C4-2B (cell line): ENCODE results near the gene ZKSCAN8.

ENCODE experiments used
- H3K27ac ChIP-seq: fragments of 450-650 bp; 2 replicates; pipeline ENCODE4 v1.5.1; 2017
- ZFX ChIP-seq: fragments of 450-650 bp; IDR thresholded peaks from 2 replicates; pipeline ENCODE4 v1.6.1; 2017
- TF ChIP-seq, protein P1 (sequence below): fragments of 450-650 bp; conservative IDR thresholded peaks from 2 replicates; pipeline ENCODE4 v1.5.1; 2017; ENCODE audit warnings: mild to moderate bottlenecking

The ZKSCAN8 gene

DNA sequence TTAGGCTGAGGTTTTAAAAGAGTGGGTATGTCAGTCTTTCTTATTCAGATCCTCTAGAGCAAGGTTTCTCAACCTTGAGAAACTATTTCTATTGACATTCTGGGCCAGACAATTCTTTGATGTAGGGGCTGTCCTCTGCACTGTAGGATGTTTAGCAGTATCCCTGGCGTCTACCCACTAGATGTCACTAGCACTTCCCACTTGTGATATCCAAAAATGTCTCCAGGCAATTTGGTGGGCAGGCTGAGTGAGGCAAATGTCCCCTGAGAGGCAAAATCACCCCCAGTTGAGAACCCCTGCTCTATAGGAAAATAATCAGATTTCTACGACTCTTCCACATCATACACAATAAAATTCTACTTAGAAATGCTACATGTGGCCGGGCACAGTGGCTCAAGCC is 7.7 kb upstream of the ZKSCAN8 start:
- no peak for TF ChIP-seq ZFX
- TF ChIP-seq, protein P1, sequence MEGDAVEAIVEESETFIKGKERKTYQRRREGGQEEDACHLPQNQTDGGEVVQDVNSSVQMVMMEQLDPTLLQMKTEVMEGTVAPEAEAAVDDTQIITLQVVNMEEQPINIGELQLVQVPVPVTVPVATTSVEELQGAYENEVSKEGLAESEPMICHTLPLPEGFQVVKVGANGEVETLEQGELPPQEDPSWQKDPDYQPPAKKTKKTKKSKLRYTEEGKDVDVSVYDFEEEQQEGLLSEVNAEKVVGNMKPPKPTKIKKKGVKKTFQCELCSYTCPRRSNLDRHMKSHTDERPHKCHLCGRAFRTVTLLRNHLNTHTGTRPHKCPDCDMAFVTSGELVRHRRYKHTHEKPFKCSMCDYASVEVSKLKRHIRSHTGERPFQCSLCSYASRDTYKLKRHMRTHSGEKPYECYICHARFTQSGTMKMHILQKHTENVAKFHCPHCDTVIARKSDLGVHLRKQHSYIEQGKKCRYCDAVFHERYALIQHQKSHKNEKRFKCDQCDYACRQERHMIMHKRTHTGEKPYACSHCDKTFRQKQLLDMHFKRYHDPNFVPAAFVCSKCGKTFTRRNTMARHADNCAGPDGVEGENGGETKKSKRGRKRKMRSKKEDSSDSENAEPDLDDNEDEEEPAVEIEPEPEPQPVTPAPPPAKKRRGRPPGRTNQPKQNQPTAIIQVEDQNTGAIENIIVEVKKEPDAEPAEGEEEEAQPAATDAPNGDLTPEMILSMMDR, result peak; percentile 62
- H3K27ac ChIP-seq, result no peak overlapping the region

DNA sequence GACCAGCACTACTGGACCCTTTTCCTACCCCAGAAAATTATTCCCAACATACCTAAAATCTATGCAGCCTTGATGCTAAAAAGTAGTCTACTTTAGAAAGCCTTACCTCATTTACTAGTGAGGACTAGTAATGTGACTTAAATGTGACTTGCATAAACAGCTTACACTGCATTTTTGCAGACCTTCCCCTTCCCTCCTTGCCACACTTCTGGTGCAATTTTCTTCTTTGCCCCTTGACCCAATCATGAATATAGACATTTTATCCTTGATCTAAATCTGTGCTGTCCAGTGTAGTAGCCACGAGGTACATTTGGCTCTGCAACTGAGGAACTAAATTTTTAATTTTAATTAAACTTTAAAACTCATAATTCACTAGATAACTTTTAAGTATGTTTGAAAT is 7.0 kb upstream of the ZKSCAN8 start:
- H3K27ac ChIP-seq, result no peak overlapping the region
- TF ChIP-seq, protein P1, result no peak
- TF ChIP-seq ZFX, result no peak

DNA sequence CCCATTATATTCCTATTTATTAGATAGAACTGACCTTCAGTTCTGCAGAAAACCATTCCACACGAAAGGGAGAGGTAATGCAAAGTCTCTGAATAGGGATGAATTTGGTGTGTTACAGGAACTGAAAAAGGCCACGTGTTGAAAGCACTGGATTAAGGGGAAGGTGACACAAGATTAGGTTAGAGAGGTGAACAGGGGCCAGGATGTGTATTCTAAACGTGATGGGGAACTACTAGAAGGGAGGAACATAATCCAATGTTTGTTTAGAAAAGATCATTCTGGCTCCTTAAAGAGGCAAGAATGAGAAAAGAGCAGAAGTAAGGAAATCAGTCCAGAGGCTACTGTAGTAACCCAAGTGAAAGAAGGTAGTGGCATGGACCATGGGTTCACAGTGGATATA is 6.3 kb upstream of the ZKSCAN8 start:
- no peak for TF ChIP-seq ZFX
- TF ChIP-seq, protein P1, result no peak
- no peak overlapping the region for H3K27ac ChIP-seq

DNA sequence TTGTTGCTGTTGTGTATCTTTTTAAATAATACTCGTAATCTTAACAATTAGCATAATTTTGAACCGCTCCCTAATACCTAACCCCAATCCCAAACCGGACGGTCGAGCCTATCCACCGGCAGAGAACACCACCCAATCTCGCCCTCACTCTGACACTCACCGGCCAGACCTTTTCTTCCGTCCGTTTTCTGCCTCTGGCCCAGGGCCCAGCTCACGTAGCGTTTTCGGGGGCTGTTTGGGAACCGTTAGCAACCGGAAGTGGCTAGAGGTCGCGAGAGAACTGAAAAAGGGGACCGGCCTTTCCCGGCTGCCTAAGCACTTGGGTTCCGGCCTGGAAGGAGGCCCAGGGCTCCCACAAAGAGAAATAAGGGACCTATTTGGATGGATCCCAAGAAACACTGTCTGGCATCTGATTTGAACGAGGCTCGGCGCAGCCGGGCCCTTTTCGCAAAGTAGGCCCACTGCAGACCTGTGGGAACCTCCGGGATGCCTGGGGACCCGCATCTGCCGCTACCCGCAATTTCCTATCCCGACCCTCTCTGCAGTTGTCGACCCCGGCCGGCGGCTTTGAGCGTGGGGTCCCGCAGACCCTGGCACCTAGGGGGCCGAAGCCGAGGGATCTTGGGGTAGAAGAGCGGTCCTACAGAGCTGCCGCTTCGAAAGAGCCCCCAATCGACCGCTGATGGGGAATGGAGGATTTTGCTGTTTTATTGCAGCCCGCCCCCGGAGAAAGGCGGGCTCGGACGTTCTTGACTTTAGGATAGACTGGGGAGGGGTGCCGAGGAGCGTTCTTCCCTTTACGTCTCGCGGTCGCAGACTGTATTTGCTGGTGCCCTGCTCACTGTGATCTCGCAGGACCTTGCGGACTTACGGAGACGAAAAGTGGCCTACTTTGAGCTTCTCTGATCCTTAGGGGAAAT is 4.8 kb upstream of the ZKSCAN8 start:
- peak overlapping the region; percentile 55 for H3K27ac ChIP-seq

DNA sequence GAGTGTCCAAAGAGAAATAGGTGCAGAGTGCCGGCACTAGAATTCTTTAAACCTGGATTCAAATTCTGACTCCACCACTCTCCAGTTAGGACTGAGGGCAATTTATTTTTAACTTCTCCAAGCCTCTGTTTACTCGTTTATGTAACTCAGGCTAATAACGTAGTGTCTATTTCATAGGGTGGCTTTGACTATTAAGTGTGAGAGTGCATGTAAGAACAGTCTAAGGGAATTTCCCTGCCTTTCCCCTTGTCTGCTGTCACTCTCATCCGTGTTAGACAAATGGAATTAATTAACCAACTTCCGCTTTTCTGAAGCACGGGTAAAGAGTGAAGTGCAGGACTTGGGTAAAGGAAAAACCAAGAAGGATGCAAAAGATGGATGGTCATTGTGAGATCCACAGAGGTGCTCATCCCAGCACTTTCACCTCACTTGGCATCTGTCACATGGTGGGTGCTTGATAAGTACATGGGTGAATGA is 4.1 kb upstream of the ZKSCAN8 start:
- H3K27ac ChIP-seq, result peak overlapping the region; percentile 55
- no peak for TF ChIP-seq ZFX
- TF ChIP-seq, protein P1, result no peak

More for the DNA sequence above, 4.8 kb upstream of the ZKSCAN8 start:
- TF ChIP-seq ZFX, result peak; percentile 52
- TF ChIP-seq, protein P1, result no peak

DNA sequence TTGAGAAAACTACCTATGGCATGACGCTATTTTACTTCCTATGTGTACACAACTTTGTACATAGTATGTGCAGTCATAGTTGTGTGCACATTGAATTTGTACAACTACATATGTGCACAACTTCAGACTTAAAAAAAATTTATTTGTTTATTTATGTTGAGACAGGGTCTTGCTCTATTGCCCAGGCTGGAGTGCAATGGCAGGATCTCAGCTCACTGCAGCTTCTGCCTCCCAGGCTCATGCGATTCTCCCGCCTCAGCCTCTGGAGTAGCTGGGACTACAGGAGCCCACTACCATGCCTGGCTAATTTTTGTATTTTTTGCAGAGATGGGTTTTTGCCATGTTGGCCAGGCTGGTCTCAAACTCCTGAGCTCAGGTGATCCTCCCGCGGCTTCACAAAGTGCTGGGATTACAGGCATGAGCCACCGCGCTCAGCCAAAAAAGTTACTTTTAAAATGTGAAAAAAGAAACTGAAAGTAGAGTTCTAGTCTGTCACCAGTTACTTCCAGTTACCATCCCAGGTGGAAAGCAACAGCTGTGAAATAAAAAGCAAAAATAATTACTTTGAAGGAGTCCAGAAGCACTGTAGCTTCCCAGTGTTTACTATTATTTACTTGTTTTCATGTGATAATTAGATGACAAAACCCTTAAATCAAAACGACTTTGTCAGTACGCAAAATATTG is 1.7 kb upstream of the ZKSCAN8 start:
- no peak for TF ChIP-seq ZFX
- TF ChIP-seq, protein P1, result no peak
- no peak overlapping the region for H3K27ac ChIP-seq

DNA sequence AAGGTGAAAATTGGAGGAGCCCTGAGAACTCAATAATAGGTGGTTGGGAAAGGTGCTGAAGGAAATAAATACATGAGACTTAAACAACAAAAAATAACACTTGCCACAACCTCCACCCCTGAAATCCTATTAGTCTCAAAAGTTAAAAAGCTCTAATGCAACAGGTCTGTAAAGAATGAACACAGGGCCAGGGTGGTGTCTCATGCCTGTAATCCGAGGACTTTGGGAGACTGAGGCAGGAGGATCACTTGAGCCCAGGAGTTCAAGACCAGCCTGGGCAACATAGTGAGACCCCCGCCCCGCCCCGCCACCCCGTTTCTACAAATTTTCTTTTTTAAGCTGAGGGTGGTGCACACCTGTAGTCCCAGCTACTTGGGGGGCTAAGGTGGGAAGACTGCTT is 1.1 kb upstream of the ZKSCAN8 start:
- TF ChIP-seq, protein P1, result no peak
- TF ChIP-seq ZFX, result no peak
- H3K27ac ChIP-seq, result no peak overlapping the region
